Adrenal gland (tissue), 12 donors: Measurements from ENCODE around the gene MINK1. TPM values are rescaled to one million over a fixed set of nuclear protein-coding genes. Genes with fewer than 3 reads are reported as not detected.

Source experiments
- DNase-seq, 7 donors: peaks; one replicate each; pipeline ENCODE4 v3.0.0-alpha.2; 2019 to 2020
- H3K27ac ChIP-seq, 5 donors: fragments of 200-600 bp; sonication (generic) in 4 of 5; 1 replicate in 3 of 5; 2 replicates in 2 of 5; pipeline versions ENCODE4 v1.5.1 to v1.8.0; 2016 to 2020; ENCODE audit warnings: mild to moderate bottlenecking in 1 of 5
- H3K27me3 ChIP-seq: fragments of 200-600 bp; 2 replicates; pipeline ENCODE4 v1.8.0; 2021
- H3K36me3 ChIP-seq, 2 donors: fragments of 200-600 bp; replicated peaks in 1 of 2; 1 replicate in 1 of 2; 2 replicates in 1 of 2; pipeline versions ENCODE4 v1.5.1 to v1.8.0; 2018 to 2022
- H3K4me1 ChIP-seq, 2 donors: fragments of 200-600 bp; replicated peaks in 1 of 2; 1 replicate in 1 of 2; 2 replicates in 1 of 2; pipeline versions ENCODE4 v1.5.1 to v1.8.0; 2018 to 2021
- H3K4me3 ChIP-seq, 4 donors: fragments of 200-600 bp; sonication (generic) in 3 of 4; one replicate each; pipeline ENCODE4 v1.5.1; 2016 to 2018
- H3K9me3 ChIP-seq, 3 donors: fragments of 200-600 bp; sonication (generic) in 1 of 3; replicated peaks in 1 of 3; 1 replicate in 2 of 3; 2 replicates in 1 of 3; pipeline versions ENCODE4 v1.5.1 to v1.8.0; 2016 to 2021
- CTCF ChIP-seq, 6 experiments: fragments of 450-650 bp in 4 of 6; fragments of 200-600 bp in 2 of 6; sonication (generic) in 1 of 6; IDR thresholded peaks; 1 replicate in 5 of 6; 2 replicates in 1 of 6; pipeline versions ENCODE4 v1.5.1 to v1.8.0; 2016 to 2021; ENCODE audit warnings: antibody characterized with exemption in 6 of 6, mild to moderate bottlenecking in 2 of 6, moderate library complexity in 1 of 6
- POLR2A ChIP-seq, 2 donors: fragments of 450-650 bp; IDR thresholded peaks; one replicate each; pipeline ENCODE4 v1.6.1; 2017; ENCODE audit warnings: antibody characterized with exemption in 2 of 2, mild to moderate bottlenecking in 2 of 2, moderate library complexity in 1 of 2
- WGBS, 4 donors: extraction: QIAGEN DNeasy Blood & Tissue Kit in 2 of 4; methylation state at CpG; one replicate each; pipeline versions ENCODE4 v1.1.5 to v1.1.7; 2013 to 2017; 5-methylcytosine and 5-hydroxymethylcytosine counted together
- intact Hi-C, 2 donors: fragments of 100-400 bp; cut with DNase I; formaldehyde crosslinking; loops; one replicate each; pipeline versions ENCODE4 v1.14.1 to v1.15.0; 2022 to 2023
- polyA plus RNA-seq, 3 donors: library from polyadenylated mRNA; stranded (reverse); fragments of 200-250 nt in 2 of 3; fragments of 350-450 nt in 1 of 3; fragmentation: Illumina TruSeq in 1 of 3; extraction: RNeasy Lipid Tissue Mini Kit (QIAGEN cat#74804) in 1 of 3; gene quantifications; one replicate each; pipeline ENCODE4 v1.2.3, GENCODE V29; 2013 to 2014
- total RNA-seq, 9 donors: library from RNA; depleted of rRNA in 4 of 9; stranded (reverse); fragments of >200 nt in 4 of 9; fragments of 120-200 nt in 1 of 9; fragmentation: NEBNext Ultra II Directional in 1 of 9; extraction: Animal tissue kit (Norgen Biotek cat#: 25700) in 1 of 9; gene quantifications; one replicate each; pipeline versions ENCODE4 v1.1.0 to v1.2.4, GENCODE V29; 2013 to 2023
- donor health status: healthy with polysubstance abuse.
- donor health status: Bipolar disorder and iron deficiency.
- donor health status: DM: yes; HTN: yes; CAD: no.
- donor health status: DM: no; HTN: no; CAD: no.
- donor health status: DM: no; HTN: no; CAD: no.
- donor health status: DM: yes; HTN: yes; CAD: no.

The MINK1 gene
- total and polyA plus RNA-seq, 12 donors, result 21.5 to 135 (median 50.4) TPM

- Histone ChIP-seq H3K36me3 (peaks cover 0 to 77% of the 10 kb centered on the region in 2 donors), H3K4me1 (no peaks in the 10 kb centered on the region), H3K27me3 (no peaks in the 10 kb centered on the region), H3K27ac (no peak overlapping the region), H3K4me3 (no peak overlapping the region), H3K9me3 (no peaks in the 10 kb centered on the region)
- no peak for TF ChIP-seq POLR2A (IDR thresholded peaks at IDR 0.05)
- no peak for TF ChIP-seq CTCF (IDR thresholded peaks at IDR 0.05)
- WGBS, 4 donors, result 92 to 96% (median 92%) methylated on average over 6 to 18 of the region's 18 CpGs
- intact Hi-C loops, result loop anchor here in 1 of 2 donors (5.0 kb wide), 1 partner anchor 170 kb away; no protein-coding TSS in a partner anchor
- DNase-seq, result no peak
These were observed 54.4 kb downstream of the MINK1 start for GRCh38 chr17:4887581-4887980.

GRCh38 chr17:4891411-4892410, 58.6 kb downstream of the MINK1 start:
- WGBS, 4 donors, result 89 to 94% (median 91%) methylated on average over 31 to 42 of the region's 42 CpGs
- Histone ChIP-seq H3K4me1 (no peaks in the 10 kb centered on the region), H3K27ac (no peak overlapping the region), H3K4me3 (no peak overlapping the region), H3K27me3 (no peaks in the 10 kb centered on the region), H3K36me3 (peaks cover 0 to 92% of the 10 kb centered on the region in 2 donors), H3K9me3 (no peaks in the 10 kb centered on the region)
- TF ChIP-seq POLR2A (IDR thresholded peaks at IDR 0.05) (no peak), CTCF (IDR thresholded peaks at IDR 0.05) (no peak)
- intact Hi-C loops, result loop anchor here (2.0 to 5.0 kb wide), 2 partner anchors 103 to 174 kb away; partner anchors contain the start of gene GLTPD2 (in 1 of the 2)
- no peak for DNase-seq

GRCh38 chr17:4892499-4893221, 59.5 kb downstream of the MINK1 start:
- WGBS, 4 donors, result 75 to 91% (median 82%) methylated on average over 8 to 23 of the region's 23 CpGs
- Histone ChIP-seq H3K4me1 (no peaks in the 10 kb centered on the region), H3K36me3 (peaks cover 0 to 85% of the 10 kb centered on the region in 2 donors), H3K4me3 (no peak overlapping the region), H3K27me3 (no peaks in the 10 kb centered on the region), H3K27ac (no peak overlapping the region), H3K9me3 (no peaks in the 10 kb centered on the region)
- intact Hi-C loops, result loop anchor here in 1 of 2 donors (5.0 kb wide), 1 partner anchor 175 kb away; no protein-coding TSS in a partner anchor
- TF ChIP-seq POLR2A (IDR thresholded peaks at IDR 0.05) (no peak), CTCF (IDR thresholded peaks at IDR 0.05) (no peak)
- DNase-seq, result no peak

- Histone ChIP-seq H3K27me3 (no peaks in the 10 kb centered on the region), H3K27ac (no peak overlapping the region), H3K4me3 (no peak overlapping the region), H3K36me3 (peaks cover 0 to 78% of the 10 kb centered on the region in 2 donors), H3K9me3 (no peaks in the 10 kb centered on the region), H3K4me1 (no peaks in the 10 kb centered on the region)
- no peak for TF ChIP-seq CTCF (IDR thresholded peaks at IDR 0.05)
- no peak for TF ChIP-seq POLR2A (IDR thresholded peaks at IDR 0.05)
- intact Hi-C loops, result loop anchor here in 1 of 2 donors (5.0 kb wide), 1 partner anchor 176 kb away; no protein-coding TSS in a partner anchor
- 89 to 94% (median 93%) methylated on average over 18 of the region's 18 CpGs for WGBS, 4 donors
- no peak for DNase-seq
These were observed 60.1 kb downstream of the MINK1 start for GRCh38 chr17:4893272-4893671.
